Liver (tissue), 9 donors: ENCODE data around the gene TAAR9. TPM values are rescaled to one million over a fixed set of nuclear protein-coding genes. Genes with fewer than 3 reads are reported as not detected.

Source experiments
- DNase-seq: peaks from one replicate; pipeline ENCODE4 v3.0.0-alpha.2; 2017; ENCODE audit warnings: low spot score
- H3K27ac ChIP-seq, 2 donors: one replicate each; pipeline ENCODE4 v1.7.0; 2013; ENCODE audit warnings: inconsistent platforms in 2 of 2, low read length in 2 of 2, control low read depth in 1 of 2, low read depth in 1 of 2, mild to moderate bottlenecking in 1 of 2
- H3K27me3 ChIP-seq, 4 donors: one replicate each; pipeline versions ENCODE4 v1.6.1 to v1.7.0; 2013; ENCODE audit warnings: low read length in 3 of 4, inconsistent platforms in 1 of 4, mild to moderate bottlenecking in 1 of 4, moderate library complexity in 1 of 4; ENCODE audit not compliant: control insufficient read depth in 4 of 4, insufficient read depth in 4 of 4
- H3K36me3 ChIP-seq, 4 donors: one replicate each; pipeline versions ENCODE4 v1.6.1 to v1.7.0; 2013; ENCODE audit warnings: low read length in 3 of 4, mild to moderate bottlenecking in 3 of 4, low read depth in 1 of 4, moderate library complexity in 1 of 4; ENCODE audit not compliant: control insufficient read depth in 4 of 4, insufficient read depth in 3 of 4
- H3K4me1 ChIP-seq, 4 donors: one replicate each; pipeline versions ENCODE4 v1.6.1 to v1.7.0; 2013; ENCODE audit warnings: low read length in 3 of 4, mild to moderate bottlenecking in 3 of 4, moderate library complexity in 1 of 4; ENCODE audit not compliant: control insufficient read depth in 4 of 4, insufficient read depth in 4 of 4
- H3K4me3 ChIP-seq, 3 donors: one replicate each; pipeline versions ENCODE4 v1.6.1 to v1.7.0; 2013; ENCODE audit warnings: low read length in 3 of 3, control low read depth in 1 of 3, low read depth in 1 of 3, mild to moderate bottlenecking in 1 of 3
- H3K9ac ChIP-seq, 2 donors: one replicate each; pipeline ENCODE4 v1.7.0; 2013; ENCODE audit warnings: low read length in 2 of 2, mild to moderate bottlenecking in 2 of 2, moderate library complexity in 2 of 2, control low read depth in 1 of 2, low read depth in 1 of 2
- H3K9me3 ChIP-seq, 4 donors: one replicate each; pipeline versions ENCODE4 v1.6.1 to v1.7.0; 2013; ENCODE audit warnings: low read length in 3 of 4; ENCODE audit not compliant: control insufficient read depth in 4 of 4
- EGR1 ChIP-seq, 2 donors: IDR thresholded peaks; 2 replicates each; pipeline ENCODE4 v1.6.1; 2016 to 2018; ENCODE audit warnings: antibody characterized with exemption in 2 of 2, low read depth in 2 of 2
- FOXA1 ChIP-seq: IDR thresholded peaks from 2 replicates; pipeline ENCODE4 v1.6.1; 2016; ENCODE audit warnings: antibody characterized with exemption
- FOXA2 ChIP-seq: IDR thresholded peaks from 2 replicates; pipeline ENCODE4 v1.6.1; 2016; ENCODE audit warnings: antibody characterized with exemption
- GABPA ChIP-seq, 2 donors: IDR thresholded peaks in 1 of 2; conservative IDR thresholded peaks in 1 of 2; 2 replicates each; pipeline ENCODE4 v1.6.1; 2016; ENCODE audit warnings: antibody characterized with exemption in 2 of 2, mild to moderate bottlenecking in 1 of 2, moderate library complexity in 1 of 2
- HNF4A ChIP-seq, 2 donors: conservative IDR thresholded peaks; 2 replicates each; pipeline ENCODE4 v1.6.1; 2016; ENCODE audit warnings: antibody characterized with exemption in 2 of 2, mild to moderate bottlenecking in 2 of 2
- HNF4G ChIP-seq: IDR thresholded peaks from 2 replicates; pipeline ENCODE4 v1.6.1; 2016; ENCODE audit warnings: antibody characterized with exemption
- JUND ChIP-seq, 2 donors: IDR thresholded peaks; 2 replicates each; pipeline ENCODE4 v1.6.1; 2016; ENCODE audit warnings: antibody characterized with exemption in 2 of 2
- NR2F2 ChIP-seq: IDR thresholded peaks from 2 replicates; pipeline ENCODE4 v1.6.1; 2016; ENCODE audit warnings: antibody characterized with exemption
- RXRA ChIP-seq, 2 donors: IDR thresholded peaks; 2 replicates each; pipeline ENCODE4 v1.6.1; 2017 to 2018; ENCODE audit warnings: antibody characterized with exemption in 2 of 2, mild to moderate bottlenecking in 1 of 2
- SP1 ChIP-seq: IDR thresholded peaks from 2 replicates; pipeline ENCODE4 v1.6.1; 2018; ENCODE audit warnings: antibody characterized with exemption, mild to moderate bottlenecking
- TAF1 ChIP-seq: conservative IDR thresholded peaks from 2 replicates; pipeline ENCODE4 v1.6.1; 2016; ENCODE audit warnings: antibody characterized with exemption, mild to moderate bottlenecking
- YY1 ChIP-seq: IDR thresholded peaks from 2 replicates; pipeline ENCODE4 v1.6.1; 2016; ENCODE audit warnings: antibody characterized with exemption, mild to moderate bottlenecking
- WGBS: extraction: QIAGEN DNeasy Blood & Tissue Kit; methylation state at CpG from one replicate; pipeline ENCODE4 v1.1.7; 2013; 5-methylcytosine and 5-hydroxymethylcytosine counted together
- polyA plus RNA-seq, 2 donors: library from polyadenylated mRNA; stranded (reverse) in 1 of 2; unstranded in 1 of 2; fragments of 200-250 nt in 1 of 2; fragments of >200 nt in 1 of 2; fragmentation: Nextera tagmentation in 1 of 2; extraction: Ambion mirVana in 1 of 2; gene quantifications; one replicate each; pipeline versions ENCODE4 v1.2.1 to v1.2.3, GENCODE V29; 2013 to 2015
- total RNA-seq, 2 donors: library from RNA; depleted of rRNA; stranded (reverse); fragments of >200 nt; gene quantifications; one replicate each; pipeline ENCODE4 v1.2.3, GENCODE V29; 2014
- TF ChIP-seq, protein P1 (sequence below): IDR thresholded peaks from 2 replicates; pipeline ENCODE4 v1.6.1; 2016; ENCODE audit warnings: antibody characterized with exemption
- TF ChIP-seq, protein P2 (sequence below): IDR thresholded peaks from 2 replicates; pipeline ENCODE4 v1.6.1; 2016; ENCODE audit warnings: antibody characterized with exemption, mild to moderate bottlenecking
- TF ChIP-seq, protein P3 (sequence below): IDR thresholded peaks from 2 replicates; pipeline ENCODE4 v1.6.1; 2016; ENCODE audit warnings: antibody characterized with exemption
- TF ChIP-seq, protein P4 (sequence below): fragments of 150-350 bp; IDR thresholded peaks from 2 replicates; pipeline ENCODE4 v1.5.1; 2017; ENCODE audit warnings: improper control_type of control experiment, low read depth, low read length; ENCODE audit not compliant: missing input control
- TF ChIP-seq, protein P5 (sequence below): IDR thresholded peaks from 2 replicates; pipeline ENCODE4 v1.6.1; 2016; ENCODE audit warnings: antibody characterized with exemption
- donor health status: healthy.
- donor health status: healthy.
- donor health status: healthy.
- donor health status: healthy.
- donor health status: healthy.

Gene TAAR9
- total and polyA plus RNA-seq, 4 donors = not detected

DNA sequence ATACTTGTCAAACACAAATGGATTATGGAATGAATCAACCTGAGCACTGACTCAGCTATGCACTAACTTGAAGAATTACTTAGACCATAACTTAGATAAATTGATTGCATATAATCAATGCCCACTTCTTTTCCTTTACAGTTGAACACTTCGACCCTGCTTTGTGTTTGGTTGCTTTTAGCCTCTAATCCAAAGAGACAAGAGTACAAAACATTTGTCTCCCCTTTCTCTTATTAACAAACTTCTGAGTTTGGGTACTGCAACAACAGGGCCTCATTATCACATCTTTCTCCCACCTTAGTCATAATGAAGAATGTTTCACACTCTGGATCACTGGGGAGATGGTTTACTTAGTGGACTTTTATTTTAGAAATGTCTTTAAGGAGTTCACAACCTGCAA is 29.5 kb downstream of the TAAR9 start:
- no peak for DNase-seq
- Histone ChIP-seq H3K9ac (no peak overlapping the region), H3K36me3 (no peaks in the 10 kb centered on the region), H3K4me1 (no peaks in the 10 kb centered on the region), H3K4me3 (no peak overlapping the region), H3K27me3 (peaks cover 0 to 5% (median 0%) of the 10 kb centered on the region in 4 donors), H3K9me3 (no peaks in the 10 kb centered on the region), H3K27ac (no peak overlapping the region)
- WGBS = 87% methylated on average over 1 of the region's 1 CpG
- no peak for TF ChIP-seq NR2F2
- no peak for TF ChIP-seq FOXA2
- no peak for TF ChIP-seq GABPA (IDR thresholded peaks at IDR 0.05 in 1 of 2, conservative IDR thresholded peaks at IDR 0.05 in 1 of 2)
- TF ChIP-seq, protein P1, sequence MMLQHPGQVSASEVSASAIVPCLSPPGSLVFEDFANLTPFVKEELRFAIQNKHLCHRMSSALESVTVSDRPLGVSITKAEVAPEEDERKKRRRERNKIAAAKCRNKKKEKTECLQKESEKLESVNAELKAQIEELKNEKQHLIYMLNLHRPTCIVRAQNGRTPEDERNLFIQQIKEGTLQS = no peak
- TF ChIP-seq, protein P2, sequence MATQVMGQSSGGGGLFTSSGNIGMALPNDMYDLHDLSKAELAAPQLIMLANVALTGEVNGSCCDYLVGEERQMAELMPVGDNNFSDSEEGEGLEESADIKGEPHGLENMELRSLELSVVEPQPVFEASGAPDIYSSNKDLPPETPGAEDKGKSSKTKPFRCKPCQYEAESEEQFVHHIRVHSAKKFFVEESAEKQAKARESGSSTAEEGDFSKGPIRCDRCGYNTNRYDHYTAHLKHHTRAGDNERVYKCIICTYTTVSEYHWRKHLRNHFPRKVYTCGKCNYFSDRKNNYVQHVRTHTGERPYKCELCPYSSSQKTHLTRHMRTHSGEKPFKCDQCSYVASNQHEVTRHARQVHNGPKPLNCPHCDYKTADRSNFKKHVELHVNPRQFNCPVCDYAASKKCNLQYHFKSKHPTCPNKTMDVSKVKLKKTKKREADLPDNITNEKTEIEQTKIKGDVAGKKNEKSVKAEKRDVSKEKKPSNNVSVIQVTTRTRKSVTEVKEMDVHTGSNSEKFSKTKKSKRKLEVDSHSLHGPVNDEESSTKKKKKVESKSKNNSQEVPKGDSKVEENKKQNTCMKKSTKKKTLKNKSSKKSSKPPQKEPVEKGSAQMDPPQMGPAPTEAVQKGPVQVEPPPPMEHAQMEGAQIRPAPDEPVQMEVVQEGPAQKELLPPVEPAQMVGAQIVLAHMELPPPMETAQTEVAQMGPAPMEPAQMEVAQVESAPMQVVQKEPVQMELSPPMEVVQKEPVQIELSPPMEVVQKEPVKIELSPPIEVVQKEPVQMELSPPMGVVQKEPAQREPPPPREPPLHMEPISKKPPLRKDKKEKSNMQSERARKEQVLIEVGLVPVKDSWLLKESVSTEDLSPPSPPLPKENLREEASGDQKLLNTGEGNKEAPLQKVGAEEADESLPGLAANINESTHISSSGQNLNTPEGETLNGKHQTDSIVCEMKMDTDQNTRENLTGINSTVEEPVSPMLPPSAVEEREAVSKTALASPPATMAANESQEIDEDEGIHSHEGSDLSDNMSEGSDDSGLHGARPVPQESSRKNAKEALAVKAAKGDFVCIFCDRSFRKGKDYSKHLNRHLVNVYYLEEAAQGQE = no peak
- TF ChIP-seq FOXA1 = no peak
- TF ChIP-seq, protein P3, sequence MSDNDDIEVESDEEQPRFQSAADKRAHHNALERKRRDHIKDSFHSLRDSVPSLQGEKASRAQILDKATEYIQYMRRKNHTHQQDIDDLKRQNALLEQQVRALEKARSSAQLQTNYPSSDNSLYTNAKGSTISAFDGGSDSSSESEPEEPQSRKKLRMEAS = no peak
- no peak for TF ChIP-seq HNF4G
- TF ChIP-seq JUND (IDR thresholded peaks at IDR 0.05) = no peak
- no peak for TF ChIP-seq RXRA (IDR thresholded peaks at IDR 0.05)
- TF ChIP-seq YY1 = no peak
- TF ChIP-seq HNF4A (conservative IDR thresholded peaks at IDR 0.05) = no peak
- TF ChIP-seq EGR1 (IDR thresholded peaks at IDR 0.05; ENCODE audit: low read depth in 2 of 2) = no peak
- no peak for TF ChIP-seq SP1
- no peak for TF ChIP-seq TAF1
- TF ChIP-seq, protein P4, sequence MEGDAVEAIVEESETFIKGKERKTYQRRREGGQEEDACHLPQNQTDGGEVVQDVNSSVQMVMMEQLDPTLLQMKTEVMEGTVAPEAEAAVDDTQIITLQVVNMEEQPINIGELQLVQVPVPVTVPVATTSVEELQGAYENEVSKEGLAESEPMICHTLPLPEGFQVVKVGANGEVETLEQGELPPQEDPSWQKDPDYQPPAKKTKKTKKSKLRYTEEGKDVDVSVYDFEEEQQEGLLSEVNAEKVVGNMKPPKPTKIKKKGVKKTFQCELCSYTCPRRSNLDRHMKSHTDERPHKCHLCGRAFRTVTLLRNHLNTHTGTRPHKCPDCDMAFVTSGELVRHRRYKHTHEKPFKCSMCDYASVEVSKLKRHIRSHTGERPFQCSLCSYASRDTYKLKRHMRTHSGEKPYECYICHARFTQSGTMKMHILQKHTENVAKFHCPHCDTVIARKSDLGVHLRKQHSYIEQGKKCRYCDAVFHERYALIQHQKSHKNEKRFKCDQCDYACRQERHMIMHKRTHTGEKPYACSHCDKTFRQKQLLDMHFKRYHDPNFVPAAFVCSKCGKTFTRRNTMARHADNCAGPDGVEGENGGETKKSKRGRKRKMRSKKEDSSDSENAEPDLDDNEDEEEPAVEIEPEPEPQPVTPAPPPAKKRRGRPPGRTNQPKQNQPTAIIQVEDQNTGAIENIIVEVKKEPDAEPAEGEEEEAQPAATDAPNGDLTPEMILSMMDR = no peak

DNA sequence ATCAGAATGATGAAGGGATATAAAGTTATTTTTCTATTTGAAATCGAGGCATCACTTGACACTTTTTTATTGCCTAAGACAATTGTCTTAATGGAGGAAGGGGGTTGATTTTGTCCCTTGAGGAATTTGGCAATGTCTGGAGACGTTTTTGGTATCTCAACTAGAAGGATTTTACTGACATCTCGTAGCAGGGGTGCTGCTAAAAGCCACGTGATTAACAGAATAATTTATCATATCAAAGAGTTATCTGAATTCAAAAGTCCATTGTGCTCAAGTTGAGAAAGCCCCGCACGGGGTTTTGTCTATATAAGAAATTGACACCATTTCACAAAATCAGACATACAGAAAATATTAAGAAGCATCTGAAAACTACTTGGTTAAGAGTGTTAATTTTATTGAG is 30.5 kb downstream of the TAAR9 start:
- H3K4me1 ChIP-seq = no peaks in the 10 kb centered on the region
- peaks cover 0 to 5% (median 0%) of the 10 kb centered on the region in 4 donors for H3K27me3 ChIP-seq
- H3K9me3 ChIP-seq = no peaks in the 10 kb centered on the region
- no peak overlapping the region for H3K4me3 ChIP-seq
- no peak for DNase-seq
- no peaks in the 10 kb centered on the region for H3K36me3 ChIP-seq
- 63% methylated on average over 6 of the region's 6 CpGs for WGBS
- no peak for TF ChIP-seq HNF4G
- no peak for TF ChIP-seq FOXA2
- no peak for TF ChIP-seq GABPA (IDR thresholded peaks at IDR 0.05 in 1 of 2, conservative IDR thresholded peaks at IDR 0.05 in 1 of 2)
- no peak for TF ChIP-seq FOXA1
- TF ChIP-seq, protein P2 = no peak
- TF ChIP-seq, protein P5, sequence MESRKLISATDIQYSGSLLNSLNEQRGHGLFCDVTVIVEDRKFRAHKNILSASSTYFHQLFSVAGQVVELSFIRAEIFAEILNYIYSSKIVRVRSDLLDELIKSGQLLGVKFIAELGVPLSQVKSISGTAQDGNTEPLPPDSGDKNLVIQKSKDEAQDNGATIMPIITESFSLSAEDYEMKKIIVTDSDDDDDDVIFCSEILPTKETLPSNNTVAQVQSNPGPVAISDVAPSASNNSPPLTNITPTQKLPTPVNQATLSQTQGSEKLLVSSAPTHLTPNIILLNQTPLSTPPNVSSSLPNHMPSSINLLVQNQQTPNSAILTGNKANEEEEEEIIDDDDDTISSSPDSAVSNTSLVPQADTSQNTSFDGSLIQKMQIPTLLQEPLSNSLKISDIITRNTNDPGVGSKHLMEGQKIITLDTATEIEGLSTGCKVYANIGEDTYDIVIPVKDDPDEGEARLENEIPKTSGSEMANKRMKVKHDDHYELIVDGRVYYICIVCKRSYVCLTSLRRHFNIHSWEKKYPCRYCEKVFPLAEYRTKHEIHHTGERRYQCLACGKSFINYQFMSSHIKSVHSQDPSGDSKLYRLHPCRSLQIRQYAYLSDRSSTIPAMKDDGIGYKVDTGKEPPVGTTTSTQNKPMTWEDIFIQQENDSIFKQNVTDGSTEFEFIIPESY = no peak
- no peak for TF ChIP-seq HNF4A (conservative IDR thresholded peaks at IDR 0.05)
- TF ChIP-seq EGR1 (IDR thresholded peaks at IDR 0.05; ENCODE audit: low read depth in 2 of 2) = no peak
- no peak for TF ChIP-seq SP1
- TF ChIP-seq JUND (IDR thresholded peaks at IDR 0.05) = no peak
- no peak for TF ChIP-seq YY1
- no peak overlapping the region for H3K9ac ChIP-seq
- no peak overlapping the region for H3K27ac ChIP-seq
